Measurements from ENCODE around the gene RPS3. TPM values are rescaled to one million over a fixed set of nuclear protein-coding genes. Genes with fewer than 3 reads are reported as not detected.

RPS3 gene
- total RNA-seq, 1 donor from 2014 or later, result 1,761 TPM

GRCh38 chr11:75394085-75394840 lies 5.1 kb upstream of the RPS3 start:
- DNase-seq (no peak), ATAC-seq (no peak)
- TF ChIP-seq, protein P1, sequence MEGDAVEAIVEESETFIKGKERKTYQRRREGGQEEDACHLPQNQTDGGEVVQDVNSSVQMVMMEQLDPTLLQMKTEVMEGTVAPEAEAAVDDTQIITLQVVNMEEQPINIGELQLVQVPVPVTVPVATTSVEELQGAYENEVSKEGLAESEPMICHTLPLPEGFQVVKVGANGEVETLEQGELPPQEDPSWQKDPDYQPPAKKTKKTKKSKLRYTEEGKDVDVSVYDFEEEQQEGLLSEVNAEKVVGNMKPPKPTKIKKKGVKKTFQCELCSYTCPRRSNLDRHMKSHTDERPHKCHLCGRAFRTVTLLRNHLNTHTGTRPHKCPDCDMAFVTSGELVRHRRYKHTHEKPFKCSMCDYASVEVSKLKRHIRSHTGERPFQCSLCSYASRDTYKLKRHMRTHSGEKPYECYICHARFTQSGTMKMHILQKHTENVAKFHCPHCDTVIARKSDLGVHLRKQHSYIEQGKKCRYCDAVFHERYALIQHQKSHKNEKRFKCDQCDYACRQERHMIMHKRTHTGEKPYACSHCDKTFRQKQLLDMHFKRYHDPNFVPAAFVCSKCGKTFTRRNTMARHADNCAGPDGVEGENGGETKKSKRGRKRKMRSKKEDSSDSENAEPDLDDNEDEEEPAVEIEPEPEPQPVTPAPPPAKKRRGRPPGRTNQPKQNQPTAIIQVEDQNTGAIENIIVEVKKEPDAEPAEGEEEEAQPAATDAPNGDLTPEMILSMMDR (IDR thresholded peaks at IDR 0.05), result no peak
- H3K4me1 ChIP-seq, result no peaks in the 10 kb centered on the region
- H3K9me3 ChIP-seq, result no peaks in the 10 kb centered on the region
- H3K4me3 ChIP-seq, result no peak overlapping the region
- no peaks in the 10 kb centered on the region for H3K36me3 ChIP-seq
- H3K27me3 ChIP-seq (ENCODE audit: low read depth), result no peaks in the 10 kb centered on the region
- H3K27ac ChIP-seq, result no peak overlapping the region
- intact Hi-C loops (cut with DNase I), result no loop called here

DNA sequence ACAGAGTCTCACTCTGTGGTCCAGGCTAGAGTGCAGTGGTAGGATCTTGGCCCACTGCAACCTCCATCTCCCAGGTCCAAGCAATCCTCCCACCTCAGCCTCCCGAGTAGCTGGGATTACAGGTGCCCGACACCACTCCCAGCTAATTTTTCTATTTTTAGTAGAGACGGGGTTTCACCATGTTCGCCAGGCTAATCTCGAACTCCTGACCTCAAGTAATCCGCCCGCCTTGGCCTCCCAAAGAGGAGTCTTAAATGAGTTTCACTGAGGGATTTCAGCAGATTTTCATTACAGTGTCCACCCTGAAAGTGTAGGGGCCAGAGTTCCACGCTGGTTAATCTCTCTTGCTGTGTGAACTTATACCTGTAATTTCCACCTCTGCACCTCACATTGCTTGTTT lies 412 bp upstream of the RPS3 start:
- Histone ChIP-seq H3K4me1 (peaks cover 35% of the 10 kb centered on the region), H3K27ac (no peak overlapping the region), H3K4me3 (peak overlapping the region; percentile 82), H3K9me3 (no peaks in the 10 kb centered on the region), H3K36me3 (peaks cover 31% of the 10 kb centered on the region), H3K27me3 (ENCODE audit: low read depth) (no peaks in the 10 kb centered on the region)
- no peak for DNase-seq
- TF ChIP-seq, protein P1 (IDR thresholded peaks at IDR 0.05), result no peak
- ATAC-seq, result no peak
- intact Hi-C loops (cut with DNase I), result no loop called here

DNA sequence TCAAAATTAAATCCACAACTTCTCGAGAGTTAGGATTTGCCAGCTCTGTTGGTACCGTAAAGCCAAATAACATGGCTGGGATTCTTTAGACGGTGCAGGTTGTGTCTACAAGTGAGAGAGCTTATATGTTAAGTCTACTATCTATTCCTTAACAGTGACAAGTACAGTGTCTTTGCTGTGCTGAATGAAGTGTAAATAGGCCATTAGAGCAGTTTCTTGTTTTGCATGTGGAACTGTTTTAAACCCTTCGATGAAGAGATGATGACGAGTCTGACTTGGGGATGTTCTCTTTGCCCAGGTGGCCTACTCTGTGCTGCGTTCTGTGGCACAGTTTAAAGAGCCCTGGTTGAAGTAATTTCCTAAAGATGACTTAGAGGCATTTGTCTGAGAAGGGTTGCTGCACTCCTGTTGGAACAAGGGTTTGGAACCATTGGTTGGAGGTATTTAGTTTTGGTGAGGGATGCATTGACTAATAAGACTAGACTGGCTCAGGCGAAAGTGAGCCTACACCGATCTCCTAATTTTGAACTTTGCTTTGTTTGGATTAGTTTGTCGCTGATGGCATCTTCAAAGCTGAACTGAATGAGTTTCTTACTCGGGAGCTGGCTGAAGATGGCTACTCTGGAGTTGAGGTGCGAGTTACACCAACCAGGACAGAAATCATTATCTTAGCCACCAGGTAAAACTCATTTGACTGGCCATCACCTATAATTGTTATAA lies 988 bp downstream of the RPS3 start:
- Histone ChIP-seq H3K27ac (peak overlapping the region; percentile 95), H3K27me3 (ENCODE audit: low read depth) (no peaks in the 10 kb centered on the region), H3K4me1 (peaks cover 35% of the 10 kb centered on the region), H3K36me3 (peaks cover 45% of the 10 kb centered on the region), H3K9me3 (no peaks in the 10 kb centered on the region), H3K4me3 (peak overlapping the region; percentile 82)
- intact Hi-C loops (cut with DNase I), result no loop called here
- TF ChIP-seq, protein P1 (IDR thresholded peaks at IDR 0.05), result no peak
- DNase-seq, result no peak
- ATAC-seq, result peak; percentile 3 to 29

- no peaks in the 10 kb centered on the region for H3K27me3 ChIP-seq (ENCODE audit: low read depth)
- H3K4me1 ChIP-seq, result peaks cover 35% of the 10 kb centered on the region
- intact Hi-C loops (cut with DNase I), result no loop called here
- no peak overlapping the region for H3K4me3 ChIP-seq
- DNase-seq (no peak), ATAC-seq (no peak)
- TF ChIP-seq, protein P1 (IDR thresholded peaks at IDR 0.05), result no peak
- H3K27ac ChIP-seq, result no peak overlapping the region
- H3K9me3 ChIP-seq, result no peaks in the 10 kb centered on the region
- H3K36me3 ChIP-seq, result peaks cover 64% of the 10 kb centered on the region
Measured at GRCh38 chr11:75402002-75402773, 2.9 kb downstream of the RPS3 start.

- Histone ChIP-seq H3K27me3 (ENCODE audit: low read depth) (no peaks in the 10 kb centered on the region), H3K4me3 (no peak overlapping the region), H3K4me1 (peaks cover 38% of the 10 kb centered on the region), H3K36me3 (peaks cover 72% of the 10 kb centered on the region), H3K27ac (no peak overlapping the region), H3K9me3 (no peaks in the 10 kb centered on the region)
- TF ChIP-seq, protein P1 (IDR thresholded peaks at IDR 0.05), result no peak
- DNase-seq (no peak), ATAC-seq (no peak)
- intact Hi-C loops (cut with DNase I), result no loop called here
Measured at GRCh38 chr11:75403037-75403436, 3.7 kb downstream of the RPS3 start.

All from lower lobe of right lung (tissue), 2 donors.